RWPE1 (cell line): Measurements from ENCODE around the gene ASRGL1.

ENCODE experiments used
- CTCF ChIA-PET: fragments of 350-600 bp; sonication (Branson Sonifier 250); formaldehyde crosslinking; extraction: SDS; loops from one replicate; lab custom pipeline; 2021; lab: Yijun Ruan, JAX
- POLR2A ChIA-PET: fragments of 400-600 bp; formaldehyde crosslinking; extraction: SDS; loops from one replicate; lab custom pipeline; 2020; ENCODE audit warnings: antibody characterized with exemption; ENCODE audit not compliant: low non-redundant PET; lab: Yijun Ruan, JAX
- DNase-seq: peaks from one replicate; pipeline ENCODE4 v3.0.0; 2012; ENCODE audit warnings: low spot score
- H3K27ac ChIP-seq: fragments of 450-650 bp; 2 replicates; pipeline ENCODE4 v1.5.1; 2017
- CTCF ChIP-seq: fragments of 450-650 bp; conservative IDR thresholded peaks from 2 replicates; pipeline ENCODE4 v1.5.1; 2017; ENCODE audit warnings: low read depth, mild to moderate bottlenecking

Gene ASRGL1

GRCh38 chr11:62420882-62421281 lies 83.6 kb downstream of the ASRGL1 start:
- POLR2A ChIA-PET = no interaction called here
- no peak overlapping the region for H3K27ac ChIP-seq
- TF ChIP-seq CTCF = no peak
- DNase-seq = no peak
- CTCF ChIA-PET = interaction anchor here (0.6 kb wide), 1 partner anchor 550 kb away, joined by 3 read pairs; no protein-coding TSS in a partner anchor

GRCh38 chr11:62421996-62422395 lies 84.7 kb downstream of the ASRGL1 start:
- DNase-seq = no peak
- TF ChIP-seq CTCF = no peak
- ChIA-PET CTCF (no interaction called here), POLR2A (no interaction called here)
- no peak overlapping the region for H3K27ac ChIP-seq

GRCh38 chr11:62423012-62423411 lies 85.8 kb downstream of the ASRGL1 start:
- ChIA-PET POLR2A (no interaction called here), CTCF (interaction anchor here (0.6 to 1.0 kb wide), 2 partner anchors 120 to 159 kb away, joined by 3 to 5 read pairs; no protein-coding TSS in a partner anchor)
- no peak overlapping the region for H3K27ac ChIP-seq
- no peak for DNase-seq
- no peak for TF ChIP-seq CTCF

- no peak for DNase-seq
- peak overlapping the region; percentile 40; the same call in 1 of the 2 replicates for H3K27ac ChIP-seq
- CTCF ChIA-PET = interaction anchor here (0.7 kb wide), 1 partner anchor 133 kb away, joined by 6 read pairs; no protein-coding TSS in a partner anchor
- POLR2A ChIA-PET = no interaction called here
- TF ChIP-seq CTCF = no peak
Observed at GRCh38 chr11:62427630-62428233, 90.5 kb downstream of the ASRGL1 start.

GRCh38 chr11:62428871-62429560 lies 91.8 kb downstream of the ASRGL1 start:
- no peak for DNase-seq
- 0 out of 2 replicates have a peak overlapping the region, but pooled peaks have one; percentile 12 for H3K27ac ChIP-seq
- POLR2A ChIA-PET = no interaction called here
- no peak for TF ChIP-seq CTCF
- CTCF ChIA-PET = interaction anchor here (0.6 kb wide), 1 partner anchor 130 kb away, joined by 3 read pairs; no protein-coding TSS in a partner anchor

- ChIA-PET POLR2A (no interaction called here), CTCF (interaction anchor here (0.9 to 1.0 kb wide), 2 partner anchors 66 to 113 kb away, joined by 3 to 4 read pairs; no protein-coding TSS in a partner anchor)
- no peak overlapping the region; the same call in 1 of the 2 replicates for H3K27ac ChIP-seq
- no peak for DNase-seq
- TF ChIP-seq CTCF = no peak
Observed at GRCh38 chr11:62430425-62430824, 93.2 kb downstream of the ASRGL1 start.
